Mesendoderm (in vitro differentiated cells): ENCODE measurements around the gene RIPOR3.
A peak's percentile ranks its signal among the peaks of the same experiment; 100 is the strongest.
"Not testable (repeated sequence)": the region's sequence is repeated elsewhere in the genome, so short reads cannot be mapped to it uniquely, and the experiment has no call there.

Experiments used
- DNase-seq: peaks from one replicate; pipeline ENCODE4 v3.0.0; 2013
- H2AK5ac ChIP-seq: 2 replicates; pipeline ENCODE4 v1.6.1; 2013; ENCODE audit warnings: low read length, inconsistent platforms
- H2BK120ac ChIP-seq: 2 replicates; pipeline ENCODE4 v1.6.1; 2013; ENCODE audit warnings: low read depth, mild to moderate bottlenecking, low read length, moderate library complexity, mixed read lengths
- H2BK15ac ChIP-seq: replicated peaks from 2 replicates; pipeline ENCODE4 v1.6.1; 2013; ENCODE audit warnings: low read depth, mild to moderate bottlenecking, moderate library complexity
- H2BK5ac ChIP-seq: 2 replicates; pipeline ENCODE4 v1.6.1; 2013; ENCODE audit warnings: low read length, inconsistent platforms
- H3K18ac ChIP-seq: 2 replicates; pipeline ENCODE4 v1.6.1; 2013; ENCODE audit warnings: mild to moderate bottlenecking, low read length, mixed read lengths
- H3K23ac ChIP-seq: one replicate; pipeline ENCODE4 v1.6.1; 2013; ENCODE audit warnings: low read length
- H3K27ac ChIP-seq: 2 replicates; pipeline ENCODE4 v1.5.1; 2013; ENCODE audit warnings: low read depth, mild to moderate bottlenecking, inconsistent platforms, low read length, moderate library complexity
- H3K27me3 ChIP-seq: 2 replicates; pipeline ENCODE4 v1.6.1; 2013; ENCODE audit warnings: low read length, control low read depth, mild to moderate bottlenecking, inconsistent platforms; ENCODE audit not compliant: insufficient read depth, poor library complexity
- H3K36me3 ChIP-seq: 2 replicates; pipeline ENCODE4 v1.6.1; 2013; ENCODE audit warnings: low read length, inconsistent platforms; ENCODE audit not compliant: control insufficient read depth, insufficient read depth
- H3K4ac ChIP-seq: one replicate; pipeline ENCODE4 v1.6.1; 2013; ENCODE audit warnings: low read depth, mild to moderate bottlenecking, low read length, moderate library complexity
- H3K4me1 ChIP-seq: 2 replicates; pipeline ENCODE4 v1.6.1; 2013; ENCODE audit warnings: low read depth, low read length, inconsistent platforms; ENCODE audit not compliant: control insufficient read depth
- H3K4me2 ChIP-seq: 2 replicates; pipeline ENCODE4 v1.6.1; 2013; ENCODE audit warnings: low read length
- H3K4me3 ChIP-seq: 2 replicates; pipeline ENCODE4 v1.5.1; 2013; ENCODE audit warnings: mild to moderate bottlenecking, low read length
- H3K56ac ChIP-seq: one replicate; pipeline ENCODE4 v1.6.1; 2013; ENCODE audit warnings: low read length
- H3K79me1 ChIP-seq: 2 replicates; pipeline ENCODE4 v1.6.1; 2013; ENCODE audit warnings: low read length, inconsistent platforms
- H3K79me2 ChIP-seq: 2 replicates; pipeline ENCODE4 v1.6.1; 2013; ENCODE audit warnings: mild to moderate bottlenecking, low read length; ENCODE audit not compliant: control insufficient read depth, insufficient read depth
- H3K9ac ChIP-seq: 2 replicates; pipeline ENCODE4 v1.6.1; 2013; ENCODE audit warnings: low read length, inconsistent platforms
- H4K5ac ChIP-seq: one replicate; pipeline ENCODE4 v1.6.1; 2013; ENCODE audit warnings: low read length
- H4K8ac ChIP-seq: one replicate; pipeline ENCODE4 v1.6.1; 2013; ENCODE audit warnings: low read depth, mild to moderate bottlenecking, control low read depth, low read length, moderate library complexity
- WGBS: extraction: QIAGEN DNeasy Blood & Tissue Kit; methylation state at CpG from one replicate; pipeline ENCODE4 v1.1.7; 2013; ENCODE audit warnings: low lambda C conversion rate, missing lambda C conversion rate; ENCODE audit not compliant: insufficient coverage; ENCODE audit errors: extremely low coverage; 5-methylcytosine and 5-hydroxymethylcytosine counted together

Gene RIPOR3

DNA sequence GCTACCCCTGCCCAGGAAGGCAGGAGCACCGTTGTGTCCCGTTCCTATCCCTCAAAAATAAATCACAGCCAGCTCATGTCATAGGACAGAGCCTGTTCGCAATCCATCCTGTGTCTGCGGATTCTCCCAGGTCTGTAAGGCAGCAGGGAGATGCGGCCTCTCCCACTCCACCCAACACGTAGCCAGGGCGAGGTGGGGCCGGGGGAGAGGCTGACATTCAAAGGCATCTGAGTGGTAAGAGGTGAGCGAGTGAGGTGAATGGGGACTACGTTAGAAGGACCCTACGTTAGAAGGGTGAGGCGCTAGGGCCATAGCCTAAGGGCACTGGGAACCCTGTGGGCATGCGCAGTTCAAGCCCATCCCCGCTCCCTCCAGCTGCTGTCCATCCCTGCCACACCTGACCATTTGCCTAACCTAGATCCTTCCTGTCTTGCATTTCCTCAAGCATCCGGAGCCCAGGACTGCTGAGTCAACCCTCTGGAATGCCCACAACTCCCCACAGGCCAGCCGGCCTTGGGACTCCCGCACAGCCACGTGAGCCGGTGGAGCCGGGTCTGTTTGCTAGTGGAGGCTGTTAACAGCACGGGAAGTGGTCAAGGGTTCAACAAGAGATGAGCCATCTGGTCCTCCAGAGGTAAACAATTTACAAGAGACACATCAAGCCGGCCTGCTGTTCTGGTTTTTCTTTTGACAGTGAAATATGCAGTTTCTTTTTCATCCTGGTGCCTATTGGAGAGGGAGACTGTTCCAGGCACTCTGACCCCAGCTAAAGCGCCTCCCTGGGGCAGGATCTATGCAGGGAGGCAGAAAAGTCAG lies 45.9 kb downstream of the RIPOR3 start:
- H2AK5ac ChIP-seq: peak overlapping the region; percentile 14
- H2BK5ac ChIP-seq: peak overlapping the region; percentile 60
- peak overlapping the region; percentile 83 for H3K56ac ChIP-seq
- H3K4me1 ChIP-seq: peaks cover 6% of the 10 kb centered on the region
- H2BK15ac ChIP-seq: no peak overlapping the region
- H3K18ac ChIP-seq: peak overlapping the region; percentile 25
- WGBS: no CpG with 5 or more reads among the region's 23 CpGs
- H4K8ac ChIP-seq: no peak overlapping the region
- peak overlapping the region; percentile 7 for H2BK120ac ChIP-seq
- peak; percentile 99 for DNase-seq
- H3K79me2 ChIP-seq: no peaks in the 10 kb centered on the region
- H3K4ac ChIP-seq: peak overlapping the region; percentile 0
- peak overlapping the region; percentile 49 for H3K9ac ChIP-seq
- no peaks in the 10 kb centered on the region for H3K79me1 ChIP-seq
- no peaks in the 10 kb centered on the region for H3K27me3 ChIP-seq
- H3K4me3 ChIP-seq: no peak overlapping the region
- no peaks in the 10 kb centered on the region for H3K36me3 ChIP-seq
- peak overlapping the region; percentile 84 for H3K23ac ChIP-seq
- H4K5ac ChIP-seq: no peak overlapping the region
- peak overlapping the region; percentile 36 for H3K27ac ChIP-seq
- no peak overlapping the region for H3K4me2 ChIP-seq

DNA sequence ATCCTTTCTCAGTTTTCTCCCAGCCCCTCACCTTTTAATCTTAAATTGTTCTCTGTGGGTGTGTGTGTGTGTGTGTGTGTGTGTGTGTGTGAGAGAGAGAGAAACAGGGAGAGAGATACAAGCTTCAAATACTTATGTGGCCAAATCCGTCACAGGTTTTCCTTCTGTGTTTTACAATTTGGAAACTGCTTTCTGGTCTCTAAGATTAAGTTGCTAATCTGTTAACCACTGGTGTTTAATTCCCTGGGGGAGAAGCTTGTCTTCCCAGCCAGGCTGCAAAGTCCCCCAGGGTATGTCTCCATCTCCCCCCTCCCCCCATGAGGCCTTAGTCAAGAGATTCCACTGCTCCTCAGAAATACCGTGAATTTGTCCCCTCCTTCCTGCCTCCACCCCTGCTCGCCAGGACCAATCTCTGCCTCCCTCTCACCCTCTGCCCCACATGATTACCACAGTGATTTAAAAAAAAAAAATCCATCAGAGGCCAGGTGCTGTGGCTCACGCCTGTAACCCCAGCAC lies 49.0 kb downstream of the RIPOR3 start:
- H3K79me1 ChIP-seq: no peaks in the 10 kb centered on the region

DNA sequence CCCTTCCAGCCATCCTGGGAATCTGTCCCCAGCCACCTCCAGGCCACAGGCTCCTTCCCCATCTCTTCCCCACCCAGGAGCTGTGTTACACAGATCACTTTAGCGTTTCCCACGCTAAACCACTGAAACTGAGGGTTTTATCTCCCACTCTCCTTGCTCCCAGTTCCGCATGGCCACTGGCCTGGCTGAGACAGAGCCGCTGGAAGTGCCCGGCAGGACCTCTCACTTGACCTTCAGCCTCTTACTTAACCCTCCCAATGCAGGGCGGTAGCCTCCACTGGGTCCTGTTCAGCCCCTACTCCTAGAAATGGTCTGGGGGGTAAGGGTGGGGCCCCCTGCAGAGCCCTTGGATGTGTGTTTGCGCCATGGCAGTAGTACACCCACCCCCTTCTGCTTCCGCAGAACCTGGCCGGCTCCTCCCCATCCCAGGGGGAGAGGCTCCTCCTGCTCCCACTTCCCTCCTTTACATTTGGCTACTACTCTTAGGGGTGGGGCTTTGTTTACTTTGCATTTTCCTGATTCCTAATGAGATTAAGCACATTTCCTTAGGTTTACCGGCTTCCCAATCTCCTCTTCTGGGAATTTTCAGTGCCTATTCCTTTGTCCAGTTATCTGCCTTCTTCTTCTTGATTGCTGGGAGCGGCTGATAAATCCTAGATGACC lies 49.6 kb downstream of the RIPOR3 start:
- peak overlapping the region; percentile 81 for H3K18ac ChIP-seq
- not testable (repeated sequence) for H3K27me3 ChIP-seq, H4K5ac ChIP-seq, H3K36me3 ChIP-seq, H3K79me1 ChIP-seq, H3K79me2 ChIP-seq, H3K4me1 ChIP-seq, H4K8ac ChIP-seq, H3K4me2 ChIP-seq, H3K4me3 ChIP-seq, H3K23ac ChIP-seq
- H2BK5ac ChIP-seq: peak overlapping the region; percentile 16
- H3K27ac ChIP-seq: peak overlapping the region; percentile 82
- peak overlapping the region; percentile 65 for H2BK15ac ChIP-seq
- H3K4ac ChIP-seq: peak overlapping the region; percentile 96
- peak; percentile 95 for DNase-seq
- H3K56ac ChIP-seq: peak overlapping the region; percentile 78
- H2AK5ac ChIP-seq: peak overlapping the region; percentile 20
- no CpG with 5 or more reads among the region's 11 CpGs for WGBS
- peak overlapping the region; percentile 75 for H2BK120ac ChIP-seq
- peak overlapping the region; percentile 18 for H3K9ac ChIP-seq

More for the DNA sequence above, 49.0 kb downstream of the RIPOR3 start:
- Histone ChIP-seq H3K23ac (no peak overlapping the region), H3K9ac (peak overlapping the region; percentile 18), H4K5ac (no peak overlapping the region), H2BK120ac (no peak overlapping the region), H3K18ac (no peak overlapping the region), H2AK5ac (no peak overlapping the region), H3K79me2 (no peaks in the 10 kb centered on the region), H2BK5ac (peak overlapping the region; percentile 70), H3K27ac (peak overlapping the region; percentile 82), H3K27me3 (no peaks in the 10 kb centered on the region), H3K36me3 (no peaks in the 10 kb centered on the region), H3K56ac (peak overlapping the region; percentile 29), H2BK15ac (no peak overlapping the region), H3K4me3 (no peak overlapping the region), H4K8ac (no peak overlapping the region), H3K4me2 (no peak overlapping the region), H3K4me1 (peaks cover 6% of the 10 kb centered on the region), H3K4ac (no peak overlapping the region)
- DNase-seq: peak; percentile 98
- WGBS: no CpG with 5 or more reads among the region's 4 CpGs

DNA sequence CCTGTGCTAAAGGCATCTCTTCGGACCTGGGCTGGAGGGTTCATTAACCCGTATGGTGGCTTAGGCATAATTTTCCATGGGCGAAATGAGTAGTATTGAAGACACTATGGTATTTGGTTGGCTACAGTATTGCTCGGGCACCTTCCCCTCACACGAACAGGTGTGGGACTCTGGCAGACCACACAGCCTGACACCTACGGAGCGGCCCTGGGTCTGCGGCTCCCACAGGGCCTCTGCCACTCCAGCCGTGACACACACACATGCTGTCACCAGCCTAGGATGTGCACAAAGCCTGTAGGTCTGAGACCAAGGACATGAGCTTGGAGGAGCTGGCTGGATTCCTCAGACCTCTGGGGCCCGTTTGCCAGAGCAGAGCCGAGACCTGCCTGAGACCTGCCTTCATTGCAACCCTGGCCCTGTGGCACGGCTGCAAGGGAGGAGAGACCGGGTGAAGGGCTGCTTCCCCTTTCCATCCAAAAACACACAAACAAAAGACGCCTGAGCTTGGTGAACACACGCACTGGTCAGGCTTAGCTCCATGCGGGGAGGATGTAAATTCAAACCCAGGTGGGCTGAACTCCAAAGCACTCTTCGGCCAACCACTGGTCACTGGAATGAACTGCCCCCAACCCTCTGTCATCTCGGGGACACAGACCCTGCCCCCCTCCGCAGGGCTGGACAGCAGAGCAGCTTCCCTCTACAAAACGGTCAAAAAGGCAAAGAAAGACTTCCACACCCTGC lies 51.2 kb downstream of the RIPOR3 start:
- H3K4ac ChIP-seq, H3K4me3 ChIP-seq, H3K36me3 ChIP-seq, H3K4me1 ChIP-seq, H3K27me3 ChIP-seq, H3K79me1 ChIP-seq, H3K4me2 ChIP-seq, H2AK5ac ChIP-seq, H2BK120ac ChIP-seq, H3K79me2 ChIP-seq, H3K23ac ChIP-seq, H4K5ac ChIP-seq, H3K9ac ChIP-seq, H3K27ac ChIP-seq, H4K8ac ChIP-seq, H2BK15ac ChIP-seq, H2BK5ac ChIP-seq, DNase-seq, H3K18ac ChIP-seq: not testable (repeated sequence)
- WGBS: no CpG with 5 or more reads among the region's 20 CpGs
- peak overlapping the region; percentile 34 for H3K56ac ChIP-seq

DNA sequence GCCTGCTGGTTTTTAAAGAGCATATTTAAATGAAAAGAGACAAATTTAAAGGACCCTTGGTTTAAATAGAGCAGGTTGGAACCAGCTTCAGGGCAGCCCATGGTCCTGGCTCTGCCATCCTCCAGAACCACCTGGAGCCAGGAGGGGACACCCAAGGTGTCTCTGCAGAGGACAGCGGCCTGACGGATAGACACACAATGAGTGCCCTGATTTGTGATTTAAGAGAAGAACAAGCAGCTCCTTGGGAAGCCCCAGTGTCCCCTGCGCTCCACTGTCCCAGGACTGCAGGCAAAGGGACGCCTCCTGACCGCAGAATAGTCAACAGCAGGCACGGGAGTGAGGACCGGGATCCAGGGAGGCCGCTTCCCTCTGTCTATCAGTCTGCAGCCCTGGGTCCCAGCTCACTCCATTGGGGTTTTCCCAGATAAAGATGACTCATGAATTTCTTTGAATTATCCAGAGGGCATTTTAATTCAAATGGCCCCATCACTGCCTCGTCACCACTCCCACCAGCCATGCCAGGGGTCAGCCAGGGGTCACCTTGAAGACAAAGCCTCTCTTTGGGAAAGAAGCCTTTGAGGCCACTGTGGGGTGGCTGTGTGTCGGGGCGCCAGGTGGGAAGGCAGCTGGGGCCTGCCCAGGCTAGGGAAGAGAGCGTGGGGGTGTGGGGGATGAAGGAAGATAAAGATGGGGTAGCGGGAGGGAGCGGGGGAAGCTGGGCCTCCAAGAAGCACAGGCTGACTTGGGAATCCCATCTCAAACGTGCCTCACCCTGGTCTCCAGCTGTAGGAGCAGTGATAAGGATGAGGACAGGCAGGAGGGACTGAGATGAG lies 53.1 kb downstream of the RIPOR3 start:
- not testable (repeated sequence) for H4K5ac ChIP-seq, H3K4me3 ChIP-seq, H3K79me1 ChIP-seq, H2BK120ac ChIP-seq, H3K23ac ChIP-seq, H3K9ac ChIP-seq, H3K36me3 ChIP-seq, H3K27me3 ChIP-seq, H4K8ac ChIP-seq, H2BK5ac ChIP-seq, H2BK15ac ChIP-seq, DNase-seq, H3K79me2 ChIP-seq, H2AK5ac ChIP-seq, H3K27ac ChIP-seq, H3K4me1 ChIP-seq, H3K4me2 ChIP-seq, H3K18ac ChIP-seq
- Histone ChIP-seq H3K4ac (peak overlapping the region; percentile 22), H3K56ac (peak overlapping the region; percentile 17)
- WGBS: no CpG with 5 or more reads among the region's 15 CpGs
